ENCODE measurements around the gene CLTCL1. TPM values are rescaled to one million over a fixed set of nuclear protein-coding genes. Genes with fewer than 3 reads are reported as not detected.

The CLTCL1 gene
- total and polyA plus RNA-seq, 9 of the 15 experiments (the other 6 are each of a cell fraction or from before 2014, with no cell fraction given) = 1.1 to 11.7 (median 5.0) TPM

DNA sequence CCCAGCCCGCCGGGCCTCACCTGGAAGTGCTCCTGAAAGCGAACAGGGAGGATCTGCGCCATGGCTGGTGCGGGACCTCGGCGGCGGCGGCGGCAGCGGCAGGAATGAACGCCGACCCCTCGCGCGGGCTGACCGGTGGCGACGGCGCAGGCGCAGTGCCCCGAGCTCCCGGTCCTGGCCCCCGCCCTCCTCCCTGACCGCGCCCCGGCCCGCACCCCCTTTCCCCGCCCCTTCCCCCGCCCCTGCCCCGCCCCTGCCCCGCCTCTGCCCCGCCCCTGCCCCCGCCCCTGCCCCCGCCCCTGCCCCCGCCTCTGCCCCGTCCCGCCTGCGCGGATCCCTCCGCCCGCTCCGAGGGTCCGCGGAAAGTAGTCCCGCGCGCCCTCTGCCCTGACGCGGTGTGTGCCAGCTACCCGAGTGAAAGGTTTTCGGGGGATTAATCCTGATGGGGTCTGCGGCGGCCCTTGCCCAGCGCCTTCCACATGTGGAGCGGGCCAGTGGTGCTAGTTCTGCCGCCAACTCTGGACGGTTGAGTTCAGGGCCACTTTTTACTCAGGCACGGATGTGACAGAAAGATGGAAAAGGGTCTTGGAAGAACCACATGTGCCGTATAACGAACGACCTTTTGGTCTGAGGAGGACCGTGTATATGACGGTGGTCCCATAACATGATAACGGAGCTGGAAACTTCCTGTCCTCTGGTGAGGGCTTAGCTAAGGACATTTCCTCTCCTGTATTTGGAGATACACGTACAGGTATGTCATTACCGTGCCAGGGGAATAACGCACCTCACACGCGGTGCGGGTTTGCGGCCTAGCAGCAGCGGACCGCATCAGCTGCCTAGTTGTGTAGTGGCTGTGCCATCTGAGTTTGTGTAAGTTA lies at the start of gene CLTCL1 (continued):
- TF ChIP-seq MEF2D (tag; conservative IDR thresholded peaks at IDR 0.05; ENCODE audit: low read depth) = peak; percentile 60; the same call in 1 of the 2 replicates
- TF ChIP-seq ARHGAP35 (IDR thresholded peaks at IDR 0.05; ENCODE audit: partially characterized antibody) = no peak
- TF ChIP-seq AFF1 (IDR thresholded peaks at IDR 0.05; ENCODE audit: low read depth in 1 of 2, partially characterized antibody in 2 of 2) = peak; percentile 75 to 86
- peak; percentile 89; the same call in 1 of the 2 replicates for TF ChIP-seq KLF6 (CRISPR knock-in tag; IDR thresholded peaks at IDR 0.05; ENCODE audit: borderline replicate concordance)
- peak; percentile 29 for TF ChIP-seq ZNF695 (CRISPR knock-in tag; IDR thresholded peaks at IDR 0.05)
- no peak for TF ChIP-seq ILK (tag; IDR thresholded peaks at IDR 0.05; ENCODE audit: borderline replicate concordance, low read depth)
- TF ChIP-seq ZKSCAN1 (IDR thresholded peaks at IDR 0.05; ENCODE audit: low read depth, low read length) = peak; percentile 22
- peak; percentile 98 to 99 for TF ChIP-seq MAZ (CRISPR knock-in tag; conservative IDR thresholded peaks at IDR 0.05 in 1 of 2, IDR thresholded peaks at IDR 0.05 in 1 of 2)
- no peak for TF ChIP-seq PCBP2 (IDR thresholded peaks at IDR 0.05; ENCODE audit: low read depth, low read length, poor library complexity, severe bottlenecking)
- peak; percentile 52; the same call in 1 of the 2 replicates for TF ChIP-seq RREB1 (CRISPR knock-in tag; IDR thresholded peaks at IDR 0.05)
- peak; percentile 76 for TF ChIP-seq MTA3 (IDR thresholded peaks at IDR 0.05; ENCODE audit: borderline replicate concordance)
- no peak for TF ChIP-seq SMARCA5 (IDR thresholded peaks at IDR 0.05)
- no peak for TF ChIP-seq SREBF1 (IDR thresholded peaks at IDR 0.05; ENCODE audit: borderline replicate concordance, low read depth, low read length)
- no peak for TF ChIP-seq SMAD2 (IDR thresholded peaks at IDR 0.05; ENCODE audit: low read depth, low read length)
- no peak for TF ChIP-seq SNIP1 (IDR thresholded peaks at IDR 0.05; ENCODE audit: low read depth)
- no peak for TF ChIP-seq ZNF282 (CRISPR knock-in tag; IDR thresholded peaks at IDR 0.05)
- TF ChIP-seq HEY1 (CRISPR knock-in tag; IDR thresholded peaks at IDR 0.05; ENCODE audit: borderline replicate concordance) = 0 out of 2 replicates have a peak, but pooled peaks have one; percentile 21
- TF ChIP-seq FOXK1 (CRISPR knock-in tag; IDR thresholded peaks at IDR 0.05; ENCODE audit: borderline replicate concordance) = peak; percentile 99
